AML-193 (cell line): ENCODE data around the gene BPIFB3.

Source experiments
- DNase-seq, 2 experiments: peaks; one replicate each; lab custom pipeline; 2025; lab: John Stamatoyannopoulos, UW

BPIFB3 gene

GRCh38 chr20:33064572-33065287, 11.0 kb downstream of the BPIFB3 start:
- DNase-seq: no peak

- DNase-seq: no peak
These were observed 12.1 kb downstream of the BPIFB3 start for GRCh38 chr20:33065785-33066184.

GRCh38 chr20:33067806-33068205, 14.1 kb downstream of the BPIFB3 start:
- no peak for DNase-seq

GRCh38 chr20:33068251-33068939, 14.7 kb downstream of the BPIFB3 start:
- no peak for DNase-seq

- no peak for DNase-seq
These were observed 16.0 kb downstream of the BPIFB3 start for GRCh38 chr20:33069673-33070072.

GRCh38 chr20:33070111-33071053, 16.7 kb downstream of the BPIFB3 start:
- DNase-seq: no peak

- no peak for DNase-seq
These were observed 17.5 kb downstream of the BPIFB3 start for GRCh38 chr20:33071198-33071597.

GRCh38 chr20:33072362-33072761, 18.7 kb downstream of the BPIFB3 start:
- DNase-seq: no peak

GRCh38 chr20:33072813-33073212, 19.1 kb downstream of the BPIFB3 start:
- no peak for DNase-seq

GRCh38 chr20:33074675-33075074, 21.0 kb downstream of the BPIFB3 start:
- DNase-seq: no peak

GRCh38 chr20:33075281-33075680, 21.6 kb downstream of the BPIFB3 start:
- DNase-seq: no peak

- DNase-seq: no peak
These were observed 23.1 kb downstream of the BPIFB3 start for GRCh38 chr20:33076662-33077372.

- DNase-seq: no peak
These were observed 25.6 kb downstream of the BPIFB3 start, which contains the start of gene BPIFB4 for GRCh38 chr20:33079259-33079658. BPIFB4 (plus strand) TSS chr20:33079643; CDS start chr20:33081527, 1,884 bp downstream.

- DNase-seq: peak; percentile 0 to 15
These were observed 27.9 kb downstream of the BPIFB3 start for GRCh38 chr20:33081411-33082154.

- DNase-seq: no peak
These were observed 28.8 kb downstream of the BPIFB3 start for GRCh38 chr20:33082546-33082945.

- no peak for DNase-seq
These were observed 30.0 kb downstream of the BPIFB3 start for GRCh38 chr20:33083544-33084340.

GRCh38 chr20:33084722-33085121, 31.0 kb downstream of the BPIFB3 start:
- no peak for DNase-seq

GRCh38 chr20:33086052-33086722, 32.5 kb downstream of the BPIFB3 start:
- no peak for DNase-seq

GRCh38 chr20:33091147-33091546, 37.4 kb downstream of the BPIFB3 start:
- DNase-seq: no peak

GRCh38 chr20:33091693-33092092, 38.0 kb downstream of the BPIFB3 start:
- no peak for DNase-seq
